GM18526 (cell line): ENCODE results near the gene RBM47.

Experiments
- POLR2A ChIP-seq: IDR thresholded peaks from 3 replicates; pipeline ENCODE4 v1.6.1; 2011; ENCODE audit not compliant: insufficient read length; ENCODE audit errors: extremely low read depth

Gene RBM47

GRCh38 chr4:40540800-40541199 is 88.9 kb downstream of the RBM47 start:
- TF ChIP-seq POLR2A, result no peak

- no peak for TF ChIP-seq POLR2A
These were observed 93.6 kb downstream of the RBM47 start for GRCh38 chr4:40536032-40536431.

DNA sequence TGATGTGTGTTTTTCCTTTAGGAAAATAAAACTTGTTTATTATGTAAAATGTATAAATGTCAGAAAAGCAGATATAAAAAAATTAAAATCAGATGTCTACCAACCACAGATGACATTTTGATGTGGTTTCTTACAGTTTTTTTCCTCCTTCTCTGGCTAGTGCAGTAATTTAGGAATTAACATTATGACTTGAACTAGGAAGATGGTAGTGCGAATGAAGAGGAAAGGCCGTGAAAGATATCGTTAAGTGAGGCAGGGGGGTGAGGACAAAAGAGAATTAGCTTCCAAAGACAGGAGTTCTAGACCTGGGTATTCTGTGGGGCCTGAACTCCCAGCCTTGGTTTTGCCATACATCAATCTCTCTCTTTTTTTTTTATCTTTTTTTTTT is 98.0 kb downstream of the RBM47 start:
- TF ChIP-seq POLR2A, result no peak

- no peak for TF ChIP-seq POLR2A
These were observed 98.6 kb downstream of the RBM47 start for GRCh38 chr4:40530961-40531635.

DNA sequence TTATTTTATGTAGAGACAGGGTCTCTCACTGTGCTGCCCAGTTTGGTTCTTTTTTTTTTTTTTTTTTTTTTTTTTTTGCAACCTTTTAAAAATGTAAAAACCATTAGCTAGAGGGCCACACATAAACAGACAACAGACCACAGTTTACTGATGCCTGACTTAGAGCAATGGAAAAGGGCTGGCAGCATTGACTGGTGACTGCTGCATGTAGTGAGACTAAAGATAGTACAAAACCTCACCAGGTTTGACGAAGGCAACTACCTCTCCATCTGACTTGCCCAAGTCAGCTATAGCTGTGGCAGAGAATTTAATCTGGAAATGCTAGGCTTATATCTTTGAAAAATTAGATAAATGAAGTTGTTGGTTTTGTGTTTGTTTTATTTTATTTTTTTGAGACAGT is 102.9 kb downstream of the RBM47 start:
- TF ChIP-seq POLR2A, result no peak

- TF ChIP-seq POLR2A, result no peak
These were observed 103.7 kb downstream of the RBM47 start for GRCh38 chr4:40525752-40526598.

DNA sequence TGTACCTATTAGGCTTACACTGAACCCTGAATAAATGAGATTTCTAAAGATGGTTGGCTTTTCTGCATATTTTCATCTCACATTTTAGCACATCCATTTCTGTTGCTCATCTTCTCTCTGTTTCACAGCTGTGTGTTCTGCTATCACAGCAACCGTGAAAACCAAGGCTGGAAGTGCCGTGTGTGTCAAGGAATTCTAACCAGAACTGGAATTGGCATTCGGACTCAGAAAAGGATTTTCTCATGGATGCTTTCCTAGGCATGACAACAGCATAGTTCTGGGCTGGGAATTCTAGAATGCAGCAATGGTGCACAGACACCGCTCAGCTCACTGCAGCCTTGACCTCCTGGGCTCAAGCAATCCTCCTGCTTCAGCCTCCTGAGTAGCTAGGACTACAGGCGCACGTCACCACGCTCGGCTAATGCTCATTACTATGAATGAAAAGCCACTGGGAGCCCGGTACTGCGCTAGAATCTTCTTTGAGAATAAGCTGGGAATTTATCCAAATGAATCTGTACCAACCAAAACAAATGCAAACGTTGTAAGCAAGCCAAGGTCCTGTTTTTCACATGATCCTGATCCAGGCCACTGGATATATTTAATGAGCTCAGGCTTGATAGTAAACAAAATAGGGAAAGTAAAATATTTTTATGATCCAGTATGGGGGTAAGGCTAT is 105.2 kb downstream of the RBM47 start:
- no peak for TF ChIP-seq POLR2A

GRCh38 chr4:40523581-40523980 is 106.1 kb downstream of the RBM47 start:
- TF ChIP-seq POLR2A, result no peak

GRCh38 chr4:40521957-40522356 is 107.7 kb downstream of the RBM47 start:
- TF ChIP-seq POLR2A, result no peak

GRCh38 chr4:40520533-40520932 is 109.1 kb downstream of the RBM47 start:
- TF ChIP-seq POLR2A, result no peak

DNA sequence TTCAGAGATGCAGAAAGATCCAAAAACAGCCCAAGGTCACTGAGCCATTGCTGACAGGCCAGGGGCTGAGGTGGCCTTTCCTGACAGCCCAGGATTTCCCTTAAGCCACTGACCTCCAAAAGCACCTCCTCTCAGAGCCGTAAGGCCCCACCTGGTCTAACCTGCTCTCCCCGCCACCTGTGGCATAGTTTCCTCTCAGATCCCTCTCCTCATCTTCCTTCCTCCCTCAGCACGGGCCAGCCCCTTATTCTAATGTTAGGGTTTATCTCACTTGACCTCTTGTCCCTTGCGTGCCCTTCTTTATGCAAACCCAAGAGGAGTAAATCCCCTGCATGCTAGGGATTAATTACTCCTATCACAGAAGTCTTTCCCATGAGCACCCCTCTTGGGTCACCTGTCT is 113.0 kb downstream of the RBM47 start:
- TF ChIP-seq POLR2A, result no peak

- no peak for TF ChIP-seq POLR2A
These were observed 114.0 kb downstream of the RBM47 start for GRCh38 chr4:40515398-40516293.

- no peak for TF ChIP-seq POLR2A
These were observed 114.6 kb downstream of the RBM47 start for GRCh38 chr4:40515037-40515397.

DNA sequence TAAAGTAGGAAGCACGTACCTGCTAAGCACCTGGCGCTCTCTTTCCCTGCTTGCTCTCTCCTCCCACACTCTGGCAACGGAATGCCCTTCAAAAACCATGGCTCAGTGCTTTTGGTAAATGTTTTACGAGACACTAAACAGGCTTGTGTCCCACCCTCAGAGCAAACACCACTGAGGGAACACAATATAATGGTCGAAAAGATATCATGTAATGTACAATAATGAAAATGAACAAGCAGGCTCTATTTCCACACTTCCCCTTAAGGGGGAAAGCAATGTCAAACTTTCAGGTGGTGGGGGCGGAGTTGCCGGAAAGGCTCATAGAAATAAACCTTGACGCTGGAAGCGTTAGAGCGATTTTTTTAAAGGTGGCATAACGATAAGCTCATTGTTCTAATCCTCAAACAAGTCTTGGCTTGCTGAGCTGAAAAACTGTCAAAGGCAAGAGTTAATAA is 115.1 kb downstream of the RBM47 start:
- no peak for TF ChIP-seq POLR2A

- no peak for TF ChIP-seq POLR2A
These were observed 118.5 kb downstream of the RBM47 start for GRCh38 chr4:40511036-40511614.
